ENCODE measurements around the gene PRXL2B.

Gene PRXL2B

DNA sequence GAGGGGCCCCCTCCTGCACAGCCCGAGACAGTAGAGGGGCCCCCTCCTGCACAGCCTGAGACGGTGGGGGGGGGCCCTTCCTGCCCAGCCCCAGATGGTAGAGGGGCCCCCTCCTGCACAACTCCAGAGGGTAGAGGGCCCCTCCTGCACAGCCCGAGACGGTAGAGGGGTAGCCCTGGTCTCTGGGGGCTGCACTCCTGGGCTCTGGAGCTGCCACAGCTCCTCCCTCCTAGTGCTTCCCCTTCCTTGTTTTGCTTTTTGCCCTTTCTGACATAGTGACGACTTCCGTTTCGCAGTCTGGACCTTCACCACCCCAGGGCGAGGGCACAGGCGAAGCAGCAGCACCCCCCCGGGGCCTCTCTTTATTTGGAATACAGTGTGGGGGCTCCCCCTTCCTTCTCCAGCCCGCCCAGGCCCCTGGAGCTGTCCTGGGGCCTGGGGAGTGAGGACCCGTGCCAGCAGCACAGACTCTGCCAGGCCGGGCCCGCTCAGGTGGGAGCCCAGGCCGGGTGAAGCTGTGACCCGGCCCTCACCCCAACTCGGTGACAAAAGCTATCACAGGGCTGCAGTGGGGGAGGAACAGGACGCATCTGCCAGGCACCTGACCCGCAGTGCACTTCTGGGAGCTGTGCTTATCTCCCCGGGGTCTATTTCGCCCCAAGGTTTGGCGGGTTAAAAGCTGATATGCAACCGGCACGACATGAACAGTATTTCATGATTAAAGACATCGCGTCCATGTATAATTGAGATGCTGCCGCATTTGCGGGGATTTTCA is 1.1 kb upstream of the PRXL2B start:
- DNase-seq (ENCODE audit: low read depth): no peak

DNA sequence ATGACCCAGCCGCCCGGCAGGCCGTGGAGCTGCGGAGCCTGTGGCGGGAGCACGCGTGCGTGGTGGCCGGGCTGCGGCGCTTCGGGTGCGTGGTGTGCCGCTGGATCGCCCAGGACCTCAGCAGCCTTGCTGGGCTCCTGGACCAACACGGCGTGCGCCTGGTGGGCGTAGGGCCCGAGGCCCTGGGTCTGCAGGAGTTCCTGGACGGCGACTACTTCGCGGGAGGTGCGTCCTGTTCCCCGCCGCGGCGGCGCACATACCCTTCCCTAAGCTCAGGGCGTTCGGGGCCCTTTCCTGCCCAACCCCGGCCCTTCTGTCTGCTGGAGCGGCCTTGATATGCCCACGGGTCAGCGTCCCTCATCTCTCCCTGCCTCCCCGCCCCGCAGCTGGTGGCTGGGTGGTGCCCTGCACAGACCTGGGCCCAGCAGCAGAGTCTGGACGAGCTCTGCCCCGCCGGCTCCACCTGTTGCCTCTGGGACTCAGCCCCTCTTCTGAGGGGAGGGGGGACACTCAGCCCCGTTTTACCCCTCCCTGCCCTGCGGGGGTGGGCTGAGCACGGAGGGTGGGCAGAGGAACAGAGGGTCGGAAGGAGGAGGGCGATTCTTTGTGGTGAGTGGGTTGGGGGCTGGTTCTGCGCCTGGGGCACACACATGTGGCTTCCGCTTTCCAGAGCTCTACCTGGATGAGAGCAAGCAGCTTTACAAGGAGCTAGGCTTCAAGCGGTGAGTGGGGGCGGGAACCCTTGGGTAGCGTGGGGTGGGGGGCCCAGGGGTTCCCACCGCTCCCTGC is 688 bp downstream of the PRXL2B start:
- DNase-seq (ENCODE audit: low read depth): no peak

DNA sequence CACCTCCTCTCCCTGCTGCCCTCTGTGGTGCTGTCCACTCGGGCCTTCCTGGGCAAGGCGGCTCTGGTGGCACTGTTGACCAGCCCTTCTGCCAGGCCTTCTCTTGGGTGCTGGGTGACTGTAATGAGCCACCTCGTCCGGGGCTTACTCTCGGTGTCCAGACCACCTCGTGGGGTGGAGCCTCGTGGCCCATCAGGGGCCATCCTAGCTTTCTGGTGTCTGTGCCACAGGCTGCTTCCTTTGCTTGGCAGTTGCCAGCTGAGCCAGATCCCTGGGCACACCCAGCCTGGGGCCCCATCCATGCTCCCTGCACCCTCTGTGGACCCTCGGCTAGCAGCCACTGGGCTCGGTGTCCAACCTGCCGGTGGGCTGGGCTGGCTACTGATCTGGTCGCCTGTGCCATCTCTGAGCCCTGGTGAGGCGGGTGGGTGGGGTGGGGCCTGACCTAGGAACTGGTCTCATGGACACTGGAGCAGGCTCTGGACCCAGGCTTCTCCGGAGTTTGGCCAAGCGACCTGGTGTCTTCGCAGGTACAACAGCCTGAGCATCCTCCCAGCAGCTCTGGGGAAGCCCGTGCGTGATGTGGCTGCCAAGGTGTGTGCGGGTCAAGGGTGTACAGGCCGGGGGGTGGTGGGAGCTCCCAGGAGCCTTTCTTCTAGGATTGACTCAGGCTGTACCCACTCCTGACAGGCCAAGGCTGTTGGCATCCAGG is 1.4 kb downstream of the PRXL2B start:
- DNase-seq (ENCODE audit: low read depth): no peak

DNA sequence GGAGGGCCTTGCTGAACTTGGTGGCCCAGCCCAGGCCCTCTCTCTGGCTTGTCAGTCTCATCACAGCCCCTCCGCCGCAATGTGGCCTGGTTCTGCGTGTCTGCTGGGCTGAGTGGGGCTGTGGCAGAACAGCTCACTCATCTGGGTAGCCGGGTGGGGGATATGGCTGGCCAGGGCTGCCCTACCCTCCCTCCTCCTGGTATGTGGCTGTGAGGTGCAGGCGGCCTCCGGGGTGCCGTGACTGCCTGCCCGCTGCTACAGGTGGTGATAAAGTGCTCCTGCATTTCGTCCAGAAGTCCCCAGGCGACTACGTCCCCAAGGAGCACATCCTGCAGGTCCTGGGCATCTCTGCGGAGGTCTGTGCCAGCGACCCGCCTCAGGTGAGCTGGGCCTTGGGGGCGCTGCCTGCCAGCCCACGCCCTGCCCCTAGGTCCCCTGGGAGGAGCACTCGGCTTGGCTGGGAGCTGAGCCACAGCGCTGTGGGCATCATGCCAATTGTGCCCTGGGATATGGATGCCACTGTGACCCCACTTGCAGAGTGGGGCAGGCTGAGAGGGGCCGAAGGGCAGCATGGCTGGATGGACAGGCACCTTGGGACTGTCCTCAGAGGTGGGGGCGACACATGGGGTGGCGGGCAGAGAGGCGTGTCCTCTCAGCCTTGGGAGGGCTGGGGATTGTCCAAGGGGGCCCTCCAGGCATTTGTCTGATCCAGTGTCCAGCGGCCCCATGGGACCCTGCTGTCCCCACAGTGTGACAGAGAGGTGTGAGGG is 2.3 kb downstream of the PRXL2B start:
- DNase-seq (ENCODE audit: low read depth): no peak

DNA sequence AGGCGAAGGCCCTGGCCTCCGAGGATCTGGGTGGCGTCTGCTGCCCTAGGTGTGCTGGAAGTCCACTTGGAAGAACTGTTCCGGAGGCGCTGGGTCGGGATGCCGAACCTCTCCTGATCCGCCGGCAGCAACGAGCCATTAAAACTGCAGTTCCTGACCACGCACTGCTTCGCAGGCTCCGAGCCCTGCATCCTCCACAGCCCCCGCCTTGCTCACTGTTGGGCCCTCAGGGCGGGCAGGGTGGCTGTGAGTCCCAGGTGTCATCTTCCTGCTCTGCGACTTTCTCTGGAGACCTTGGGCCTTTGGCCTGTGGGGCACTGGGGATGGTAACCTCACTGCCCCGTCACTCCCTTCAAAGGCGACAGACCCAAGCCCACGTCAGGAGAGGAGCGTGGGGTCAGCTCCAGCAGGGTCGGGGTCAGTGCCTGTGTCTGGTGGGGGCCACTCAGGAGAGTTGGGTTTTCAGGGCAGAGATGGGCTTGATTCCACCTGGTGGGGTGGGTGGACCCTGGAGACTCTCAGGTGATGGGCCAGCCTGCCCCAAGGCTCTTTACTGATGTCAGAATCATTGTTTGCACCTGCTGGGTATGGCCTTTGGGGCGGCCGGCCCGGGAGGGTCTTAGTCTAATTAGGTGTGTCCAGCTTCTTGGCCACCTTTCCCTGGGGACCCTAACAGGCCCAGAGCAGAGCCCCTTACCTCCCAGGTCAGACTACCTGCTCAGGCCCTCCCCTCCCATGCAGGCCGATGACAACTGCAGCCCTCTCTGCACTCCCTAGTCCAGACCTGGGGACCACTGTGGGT is 3.1 kb downstream of the PRXL2B start:
- DNase-seq (ENCODE audit: low read depth): no peak

DNA sequence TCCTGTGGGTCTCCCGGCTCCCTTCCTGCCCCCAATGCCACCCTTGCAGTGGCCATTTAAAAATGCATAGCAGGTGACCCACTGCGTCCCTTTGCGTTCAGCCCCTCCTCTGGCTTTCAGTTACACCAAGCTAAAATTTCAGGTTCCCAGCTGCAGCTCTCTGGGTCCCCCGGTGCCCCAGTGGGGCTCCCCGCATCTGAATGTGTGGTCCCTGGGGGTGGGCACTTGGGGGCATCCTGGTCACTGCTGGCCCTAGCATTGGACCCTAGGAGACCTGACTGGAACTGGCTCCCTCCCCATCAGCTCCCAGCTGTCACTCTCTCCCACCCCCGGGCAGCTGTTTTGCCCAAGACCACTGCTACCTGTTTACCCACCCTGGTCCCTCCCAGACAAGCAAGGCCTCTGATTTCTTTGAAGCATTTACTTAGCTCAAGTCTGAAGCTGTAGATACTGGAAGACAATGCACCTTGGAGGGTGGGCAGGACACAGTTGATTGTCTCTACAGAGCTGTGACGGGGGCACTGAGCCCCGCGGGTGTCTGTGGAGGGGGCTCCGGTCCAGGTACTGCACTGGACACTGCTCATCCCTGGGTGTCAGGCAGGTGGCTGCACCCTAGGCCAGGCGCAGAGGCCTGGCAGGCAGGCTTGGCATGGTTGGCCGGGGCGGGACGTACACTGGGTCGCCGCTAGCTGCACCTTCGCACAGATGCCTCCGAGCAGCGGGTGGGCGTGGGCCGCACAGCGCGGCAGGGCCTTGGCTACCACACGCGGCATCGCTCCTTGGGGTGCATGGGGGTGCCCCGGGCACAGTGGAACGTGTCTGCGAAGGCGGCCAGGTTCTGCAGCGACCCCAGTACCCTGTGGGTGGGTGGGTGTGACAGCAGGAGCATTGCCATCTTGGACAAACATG is 3.9 kb downstream of the PRXL2B start:
- no peak for DNase-seq (ENCODE audit: low read depth)

DNA sequence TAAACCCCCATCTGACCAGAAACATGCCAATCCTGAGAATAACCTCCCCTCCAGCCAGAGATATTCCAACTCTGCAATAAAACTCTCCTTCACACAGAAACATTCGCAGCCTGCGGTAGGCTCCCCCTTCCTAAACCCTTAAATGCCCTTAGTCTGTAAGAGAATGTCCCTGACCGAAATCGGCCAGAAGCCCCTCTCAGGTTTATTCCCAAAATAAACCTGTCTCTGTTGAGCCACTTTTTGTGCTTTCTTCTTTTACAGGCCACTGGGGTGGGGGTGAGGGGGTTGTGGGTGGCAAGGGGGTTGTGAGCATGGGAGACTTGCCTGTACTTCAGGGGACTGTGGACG is 4.6 kb downstream of the PRXL2B start:
- DNase-seq (ENCODE audit: low read depth): no peak

DNA sequence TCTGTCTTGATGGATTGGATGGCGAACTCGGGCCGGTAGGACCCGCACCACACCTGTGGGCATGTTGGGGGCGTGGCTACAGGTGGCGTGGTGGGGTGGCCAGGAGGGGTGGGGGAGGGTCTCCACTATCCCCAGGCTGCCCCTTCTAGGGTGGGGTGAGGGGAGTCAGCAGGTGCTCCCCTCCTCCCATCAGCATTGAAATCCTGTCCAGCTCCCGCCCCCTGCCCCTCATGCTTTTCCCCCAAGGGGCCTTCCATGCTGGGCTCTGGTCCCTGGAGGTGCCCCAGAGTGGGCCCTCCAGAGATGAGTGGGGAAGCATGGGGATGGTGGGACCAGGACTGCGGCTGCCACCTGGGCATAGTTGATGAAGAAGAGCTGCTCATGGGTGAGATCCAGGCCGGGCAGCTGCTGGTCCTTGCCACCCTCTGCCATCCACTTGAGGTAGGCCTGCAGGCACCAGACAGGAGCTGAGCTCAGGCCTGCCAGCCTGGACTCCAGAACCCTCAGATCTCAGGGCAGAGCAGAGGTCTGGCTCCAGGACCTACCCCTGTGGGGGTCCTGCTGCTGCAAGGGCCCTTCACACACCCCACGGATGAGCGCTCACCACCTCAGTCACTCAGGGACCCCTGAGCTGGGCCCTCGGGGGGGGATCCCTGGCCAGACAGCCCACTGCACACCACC is 5.1 kb downstream of the PRXL2B start:
- no peak for DNase-seq (ENCODE audit: low read depth)

DNA sequence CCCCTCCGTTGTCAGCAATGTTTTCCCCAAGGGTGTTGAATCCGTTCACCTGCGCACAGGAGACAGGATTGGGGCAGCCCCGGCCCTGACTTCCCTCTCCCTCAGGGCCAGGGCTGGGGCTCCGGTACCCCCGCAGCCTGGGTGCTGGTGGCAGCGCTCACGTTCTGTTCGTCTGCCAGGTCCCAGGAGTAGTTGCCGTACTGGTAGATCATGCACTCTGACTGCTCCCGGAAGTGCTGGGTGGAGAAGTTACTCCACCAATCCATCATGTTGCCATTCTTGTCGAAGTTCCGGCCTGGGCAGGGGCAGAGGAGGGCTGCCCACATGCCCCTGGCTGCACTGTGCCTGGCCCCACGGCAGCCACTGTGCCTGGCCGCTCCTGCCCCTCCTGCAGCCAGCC is 6.1 kb downstream of the PRXL2B start:
- DNase-seq (ENCODE audit: low read depth): no peak

DNA sequence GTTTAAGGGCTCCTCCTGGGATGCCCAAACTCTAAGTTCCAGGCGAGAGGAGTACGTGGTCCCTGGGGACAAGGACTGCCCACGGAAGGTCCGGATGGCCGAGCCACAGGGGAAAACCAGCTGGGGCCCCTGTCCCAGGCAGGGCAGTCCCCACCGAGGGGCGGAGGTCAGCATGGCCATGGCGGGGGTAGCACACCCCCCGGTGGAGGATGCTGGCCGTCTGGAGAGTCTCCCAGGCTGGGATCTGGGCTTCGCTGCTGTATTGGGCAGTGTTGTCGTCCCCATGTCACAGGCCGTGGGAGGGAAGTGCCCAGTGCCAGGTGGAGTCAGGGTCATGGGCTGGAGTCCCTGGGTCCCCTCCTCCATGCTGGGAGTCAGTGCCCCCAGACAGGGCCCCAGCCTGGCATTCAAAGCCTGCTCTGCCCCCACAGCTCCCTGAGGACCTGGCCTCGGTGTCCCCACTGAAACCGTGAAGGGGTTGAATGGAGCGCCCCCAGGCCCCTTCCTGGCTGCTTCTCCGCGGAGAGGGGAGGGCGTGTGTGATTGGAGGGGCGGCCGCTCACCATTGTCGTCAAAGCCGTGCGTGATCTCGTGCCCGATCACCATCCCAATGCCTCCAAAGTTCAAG is 6.8 kb downstream of the PRXL2B start:
- no peak for DNase-seq (ENCODE audit: low read depth)

DNA sequence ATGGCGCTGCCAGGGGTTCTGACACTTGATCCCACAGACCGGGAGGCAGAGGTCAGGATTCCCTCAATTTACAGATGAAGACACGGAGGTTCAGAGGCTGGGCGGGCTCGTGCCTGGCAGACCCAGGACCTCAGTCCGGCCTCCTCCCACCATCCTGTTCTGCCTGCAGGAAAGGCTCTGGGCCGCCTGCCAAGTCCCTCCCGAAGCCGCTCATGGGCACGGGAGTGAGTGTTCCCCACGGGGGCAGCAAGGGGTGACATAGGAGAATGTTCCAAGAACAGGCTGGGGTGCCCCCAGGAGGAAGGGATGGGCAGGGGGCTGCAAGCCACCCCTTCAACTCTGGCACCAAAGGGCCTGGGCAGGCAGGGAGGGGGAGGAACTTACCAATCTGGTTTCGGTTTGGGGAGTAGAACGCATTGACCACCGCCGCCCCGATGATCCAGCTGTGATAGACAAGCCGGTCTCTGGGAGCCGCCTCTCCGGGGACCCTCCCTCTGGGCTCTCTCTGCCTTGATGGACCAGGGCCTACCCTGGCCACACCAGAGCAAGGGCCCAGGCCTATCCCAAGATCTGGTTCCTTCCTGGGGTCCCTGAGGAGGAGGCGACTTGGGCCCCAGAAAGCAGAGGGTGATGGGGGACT is 7.5 kb downstream of the PRXL2B start:
- DNase-seq (ENCODE audit: low read depth): no peak

DNA sequence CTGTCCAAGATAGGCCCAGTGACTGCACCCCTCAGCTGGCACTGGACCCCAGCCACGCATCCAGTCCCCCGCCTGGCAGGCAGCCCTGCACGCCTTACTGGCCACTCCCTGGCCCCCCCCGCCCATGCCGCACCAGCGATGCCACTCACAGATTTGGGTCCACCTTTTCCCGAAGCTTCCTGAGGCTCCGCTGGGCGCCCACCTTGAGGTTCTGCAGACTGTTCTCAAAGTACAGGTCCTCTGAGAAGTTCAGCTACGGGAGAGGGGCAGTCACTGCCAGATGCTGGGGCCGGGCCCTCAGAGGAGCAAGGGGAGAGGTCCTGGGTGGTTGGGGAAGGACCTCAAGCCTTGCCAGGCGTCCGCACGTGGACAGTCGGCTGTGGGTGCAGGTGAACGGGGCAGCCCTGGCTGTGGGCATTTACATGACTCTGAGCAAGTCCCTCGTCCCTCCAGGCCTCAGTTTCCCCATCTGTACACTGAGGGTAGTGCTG is 8.1 kb downstream of the PRXL2B start:
- DNase-seq (ENCODE audit: low read depth): no peak

DNA sequence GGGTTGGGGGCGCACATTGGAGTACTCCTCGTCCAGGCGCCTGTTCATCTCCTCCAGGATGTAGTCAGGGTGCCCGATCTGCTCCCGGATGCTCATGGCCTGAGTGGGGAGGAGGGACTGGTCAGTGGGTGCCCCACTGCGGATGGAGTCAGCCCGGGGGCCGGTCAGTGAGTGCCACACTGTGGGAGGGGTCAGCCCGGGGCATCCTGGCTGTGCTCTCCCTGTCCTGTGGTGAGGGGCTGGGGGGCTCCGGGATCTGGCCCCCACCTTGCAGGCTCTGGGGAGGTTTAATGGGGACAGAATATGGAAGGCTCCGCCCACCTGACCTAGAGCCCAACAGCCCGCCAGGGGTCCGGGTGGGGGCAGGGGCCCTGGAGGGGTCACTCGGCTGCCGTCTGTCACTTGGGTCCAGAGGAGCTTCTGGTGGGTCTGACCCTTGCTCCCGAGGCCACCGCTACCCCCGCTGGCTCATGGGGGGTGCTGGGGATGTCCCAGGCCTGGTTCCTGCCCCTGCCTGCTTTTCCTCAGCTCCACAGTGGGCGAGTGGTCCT is 8.8 kb downstream of the PRXL2B start:
- no peak for DNase-seq (ENCODE audit: low read depth)

DNA sequence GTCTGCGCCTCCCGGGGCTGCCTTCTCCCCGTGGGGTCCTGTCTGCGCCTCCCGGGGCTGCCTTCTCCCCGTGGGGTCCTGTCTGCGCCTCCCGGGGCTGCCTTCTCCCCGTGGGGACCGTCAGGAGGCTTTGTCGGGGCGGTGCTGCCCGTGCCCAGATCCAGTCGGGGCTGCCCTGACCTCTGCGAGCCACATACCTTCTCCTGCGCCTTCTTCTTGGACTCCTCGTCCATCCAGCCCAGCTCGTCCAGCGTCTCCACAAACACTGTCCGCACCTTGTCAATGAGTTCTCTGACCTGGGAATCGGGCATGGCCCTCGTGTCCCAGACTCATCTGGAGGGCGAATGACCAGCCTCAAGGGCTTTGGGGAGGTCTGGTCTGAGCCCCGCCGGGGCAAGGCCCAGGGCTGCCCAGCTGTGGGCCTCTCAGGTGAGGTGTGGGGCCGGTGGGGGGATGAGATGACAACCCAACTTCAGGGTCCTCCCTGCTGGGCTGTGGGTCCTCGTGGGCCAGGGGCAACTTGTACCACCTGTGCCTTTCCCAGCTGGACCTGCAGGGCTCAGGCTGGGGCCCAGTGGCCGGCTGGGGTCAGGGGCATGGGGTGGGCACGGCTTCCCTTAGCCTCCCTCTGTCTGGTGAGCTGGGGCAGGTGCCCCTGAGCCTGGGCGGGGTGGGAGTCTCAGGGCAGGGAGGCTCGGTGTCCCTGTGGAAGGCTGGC is 9.4 kb downstream of the PRXL2B start:
- DNase-seq (ENCODE audit: low read depth): no peak

DNA sequence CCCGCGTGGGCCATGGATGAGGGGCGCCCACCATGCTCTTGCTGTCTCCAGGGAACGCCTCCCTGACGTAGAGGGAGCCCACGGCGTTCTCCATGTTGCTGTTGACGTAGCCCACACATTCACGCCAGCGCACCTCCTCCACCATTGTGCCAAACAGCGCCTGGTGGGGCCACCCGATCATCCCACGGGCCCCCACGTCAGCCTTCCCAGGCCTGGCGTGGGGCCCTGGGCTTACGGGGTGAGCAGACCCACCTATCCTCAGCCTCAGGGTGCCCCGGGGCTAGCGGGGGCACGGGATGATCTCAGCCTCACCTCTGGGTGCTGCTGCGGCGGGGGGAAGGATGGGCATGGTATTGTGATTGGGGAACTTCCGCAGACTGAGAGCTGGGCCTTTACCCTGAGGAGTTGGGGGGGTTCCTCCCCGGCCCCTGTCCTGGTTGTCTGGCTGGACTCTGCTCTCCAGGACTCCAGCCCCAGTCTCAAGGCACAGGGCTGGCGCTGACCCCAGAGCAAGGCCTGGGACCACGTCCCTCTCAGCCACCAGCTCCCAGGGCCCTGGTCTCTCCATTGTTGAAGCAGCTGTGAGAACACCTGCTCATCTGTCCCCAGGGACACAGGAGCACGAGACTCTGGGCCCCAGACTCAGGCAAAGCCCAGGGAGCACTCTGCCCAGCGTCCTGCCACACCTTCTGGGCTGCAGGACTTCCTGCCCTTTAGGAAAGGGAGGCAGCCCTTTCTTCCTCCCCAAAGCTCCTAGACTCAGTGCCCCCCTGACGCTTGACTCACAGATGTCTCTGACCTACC is 10.2 kb downstream of the PRXL2B start:
- no peak for DNase-seq (ENCODE audit: low read depth)

DNA sequence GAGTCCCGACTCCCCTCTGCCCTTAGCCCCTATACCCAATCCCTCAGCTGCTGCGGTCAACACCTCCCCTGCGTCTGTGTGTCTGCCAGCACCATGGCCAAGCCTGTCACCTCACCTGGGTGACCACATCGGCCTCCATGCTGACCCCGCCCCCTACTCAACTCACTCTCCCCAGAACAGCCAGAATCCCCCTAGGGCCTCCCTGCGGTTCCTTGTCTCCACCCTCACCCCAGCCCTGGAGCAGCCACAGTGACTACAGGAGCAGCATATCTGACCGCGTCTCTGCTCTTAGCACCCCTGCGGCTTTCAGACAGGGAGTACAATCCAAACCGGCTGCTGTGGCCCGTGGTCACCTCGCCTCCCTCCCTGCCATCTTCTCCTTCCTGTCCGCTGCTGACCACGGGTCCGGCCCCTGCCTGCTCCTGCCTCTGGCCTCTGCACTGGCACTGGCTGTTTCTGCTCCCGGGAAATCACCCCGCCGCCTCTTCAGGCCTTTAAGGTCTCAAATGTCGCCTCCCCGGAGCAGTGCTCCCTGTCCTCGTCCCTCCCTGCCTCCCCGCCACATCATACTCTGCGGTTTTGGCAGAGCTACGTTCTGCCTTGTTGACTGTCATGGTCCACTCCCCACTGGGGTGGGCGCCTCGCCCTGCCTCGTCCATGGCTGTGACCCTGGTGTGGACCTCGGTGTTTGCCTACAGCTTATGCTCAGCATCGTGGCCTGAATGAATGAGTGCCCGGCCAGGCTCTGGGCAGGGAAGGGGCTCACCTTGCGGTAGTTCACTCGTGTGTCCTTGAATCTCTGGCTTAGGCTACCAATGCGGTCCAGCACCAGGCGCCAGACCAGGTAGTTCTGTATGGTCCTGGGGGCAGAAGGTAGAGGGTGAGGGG is 11.1 kb downstream of the PRXL2B start:
- no peak for DNase-seq (ENCODE audit: low read depth)
